Progenitor cell of endocrine pancreas (in vitro differentiated cells): ENCODE data around the gene BUD31. TPM values are rescaled to one million over a fixed set of nuclear protein-coding genes. Genes with fewer than 3 reads are reported as not detected.
"Not testable (repeated sequence)": the region's sequence is repeated elsewhere in the genome, so short reads cannot be mapped to it uniquely, and the experiment has no call there.

Experiments
- DNase-seq: peaks from one replicate; pipeline ENCODE4 v3.0.0; 2021; ENCODE audit warnings: low spot score; ENCODE audit not compliant: unreplicated experiment
- H3K27ac Mint-ChIP-seq: 2 replicates; pipeline ENCODE4 v1.8.0; 2021; ENCODE audit warnings: mild to moderate bottlenecking, moderate library complexity, mixed read lengths
- H3K27me3 Mint-ChIP-seq: 2 replicates; pipeline ENCODE4 v1.8.0; 2021; ENCODE audit warnings: mixed read lengths
- H3K36me3 Mint-ChIP-seq: 2 replicates; pipeline ENCODE4 v1.8.0; 2022; ENCODE audit warnings: mixed read lengths; ENCODE audit not compliant: insufficient read depth
- H3K4me1 Mint-ChIP-seq: 2 replicates; pipeline ENCODE4 v1.8.0; 2021; ENCODE audit warnings: low read depth, mixed read lengths
- H3K4me3 Mint-ChIP-seq: 2 replicates; pipeline ENCODE4 v1.8.0; 2021; ENCODE audit warnings: low read depth, mild to moderate bottlenecking, moderate library complexity, mixed read lengths
- H3K9me3 Mint-ChIP-seq: 2 replicates; pipeline ENCODE4 v1.8.0; 2021; ENCODE audit warnings: low read depth, mixed read lengths
- CTCF ChIP-seq: fragments of 200-600 bp; sonication (generic); IDR thresholded peaks from one replicate; pipeline ENCODE4 v1.5.0; 2021; ENCODE audit warnings: antibody characterized with exemption, mild to moderate bottlenecking; ENCODE audit not compliant: unreplicated experiment
- total RNA-seq: library from RNA; stranded (reverse); gene quantifications from 2 replicates; pipeline ENCODE4 v1.2.1, GENCODE V29; 2021

Gene BUD31
- total RNA-seq, 1 donor from 2014 or later, result 102 TPM

- no peak for TF ChIP-seq CTCF
- Mint-ChIP-seq H3K9me3 (no peaks in the 10 kb centered on the region), H3K4me3 (peak overlapping the region; percentile 72), H3K36me3 (peaks cover 2% of the 10 kb centered on the region), H3K4me1 (peaks cover 8% of the 10 kb centered on the region), H3K27me3 (peaks cover 3% of the 10 kb centered on the region), H3K27ac (no peak overlapping the region)
- DNase-seq, result no peak
Measured at GRCh38 chr7:99373091-99374066, 35.4 kb upstream of the BUD31 start.

GRCh38 chr7:99374111-99375064 is 34.4 kb upstream of the BUD31 start, which contains the start of gene ARPC1B:
Gene ARPC1B (plus strand): TSS chr7:99374730. CDS start chr7:99385715, 10,985 bp downstream.
- TF ChIP-seq CTCF, result no peak
- peaks cover 8% of the 10 kb centered on the region for H3K4me1 Mint-ChIP-seq
- DNase-seq, result peak; percentile 49
- H3K36me3 Mint-ChIP-seq, result peaks cover 3% of the 10 kb centered on the region
- H3K4me3 Mint-ChIP-seq, result peak within 1 kb of the TSS; percentile 72
- peaks cover 3% of the 10 kb centered on the region for H3K27me3 Mint-ChIP-seq
- H3K9me3 Mint-ChIP-seq, result no peaks in the 10 kb centered on the region
- no peak within 1 kb of the TSS for H3K27ac Mint-ChIP-seq

GRCh38 chr7:99375070-99375807 is 33.5 kb upstream of the BUD31 start:
- peaks cover 3% of the 10 kb centered on the region for H3K36me3 Mint-ChIP-seq
- H3K27ac Mint-ChIP-seq, result no peak overlapping the region
- peaks cover 8% of the 10 kb centered on the region for H3K4me1 Mint-ChIP-seq
- DNase-seq, result peak; percentile 29
- TF ChIP-seq CTCF, result no peak
- peaks cover 3% of the 10 kb centered on the region for H3K27me3 Mint-ChIP-seq
- peak overlapping the region; percentile 61 for H3K4me3 Mint-ChIP-seq
- no peaks in the 10 kb centered on the region for H3K9me3 Mint-ChIP-seq

- Mint-ChIP-seq H3K27ac (peak overlapping the region; percentile 26), H3K4me1 (no peaks in the 10 kb centered on the region), H3K4me3 (no peak overlapping the region), H3K27me3 (no peaks in the 10 kb centered on the region), H3K9me3 (no peaks in the 10 kb centered on the region), H3K36me3 (peaks cover 3% of the 10 kb centered on the region)
- no peak for DNase-seq
- no peak for TF ChIP-seq CTCF
Measured at GRCh38 chr7:99379043-99379577, 29.7 kb upstream of the BUD31 start.

- H3K27me3 Mint-ChIP-seq, DNase-seq, H3K4me1 Mint-ChIP-seq, H3K27ac Mint-ChIP-seq, H3K4me3 Mint-ChIP-seq, H3K36me3 Mint-ChIP-seq, H3K9me3 Mint-ChIP-seq: not testable (repeated sequence)
Measured at GRCh38 chr7:99379693-99380031, 29.1 kb upstream of the BUD31 start.
